ENCODE measurements around the gene ANKRD6. TPM values are rescaled to one million over a fixed set of nuclear protein-coding genes. Genes with fewer than 3 reads are reported as not detected.

ANKRD6 gene
- total RNA-seq, 4 donors from 2014 or later: 1.6 to 6.8 (median 2.9) TPM

GRCh38 chr6:89580997-89581666 is 148.2 kb downstream of the ANKRD6 start:
- ATAC-seq (no peak), DNase-seq (no peak)
- TF ChIP-seq POLR2A (IDR thresholded peaks at IDR 0.05): no peak
- TF ChIP-seq, protein P1, sequence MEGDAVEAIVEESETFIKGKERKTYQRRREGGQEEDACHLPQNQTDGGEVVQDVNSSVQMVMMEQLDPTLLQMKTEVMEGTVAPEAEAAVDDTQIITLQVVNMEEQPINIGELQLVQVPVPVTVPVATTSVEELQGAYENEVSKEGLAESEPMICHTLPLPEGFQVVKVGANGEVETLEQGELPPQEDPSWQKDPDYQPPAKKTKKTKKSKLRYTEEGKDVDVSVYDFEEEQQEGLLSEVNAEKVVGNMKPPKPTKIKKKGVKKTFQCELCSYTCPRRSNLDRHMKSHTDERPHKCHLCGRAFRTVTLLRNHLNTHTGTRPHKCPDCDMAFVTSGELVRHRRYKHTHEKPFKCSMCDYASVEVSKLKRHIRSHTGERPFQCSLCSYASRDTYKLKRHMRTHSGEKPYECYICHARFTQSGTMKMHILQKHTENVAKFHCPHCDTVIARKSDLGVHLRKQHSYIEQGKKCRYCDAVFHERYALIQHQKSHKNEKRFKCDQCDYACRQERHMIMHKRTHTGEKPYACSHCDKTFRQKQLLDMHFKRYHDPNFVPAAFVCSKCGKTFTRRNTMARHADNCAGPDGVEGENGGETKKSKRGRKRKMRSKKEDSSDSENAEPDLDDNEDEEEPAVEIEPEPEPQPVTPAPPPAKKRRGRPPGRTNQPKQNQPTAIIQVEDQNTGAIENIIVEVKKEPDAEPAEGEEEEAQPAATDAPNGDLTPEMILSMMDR (IDR thresholded peaks at IDR 0.05 in 4 of 5, conservative IDR thresholded peaks at IDR 0.05 in 1 of 5): no peak
- Histone ChIP-seq H3K27ac (no peak overlapping the region), H3K9me3 (no peaks in the 10 kb centered on the region), H3K4me1 (no peaks in the 10 kb centered on the region), H3K27me3 (no peaks in the 10 kb centered on the region), H3K4me3 (no peak overlapping the region), H3K36me3 (no peaks in the 10 kb centered on the region)
- intact Hi-C loops (cut with DNase I; ENCODE audit: low total_unique reads): no loop called here
- in situ Hi-C loops (cut with MboI; ENCODE audit: low sequenced_read_pairs in 4 of 4): no loop called here

GRCh38 chr6:89581689-89582088 is 148.7 kb downstream of the ANKRD6 start:
- no peaks in the 10 kb centered on the region for H3K4me1 ChIP-seq
- TF ChIP-seq, protein P1 (IDR thresholded peaks at IDR 0.05 in 4 of 5, conservative IDR thresholded peaks at IDR 0.05 in 1 of 5): no peak
- TF ChIP-seq POLR2A (IDR thresholded peaks at IDR 0.05): no peak
- no peaks in the 10 kb centered on the region for H3K36me3 ChIP-seq
- no peak overlapping the region for H3K4me3 ChIP-seq
- intact Hi-C loops (cut with DNase I; ENCODE audit: low total_unique reads) (no loop called here), in situ Hi-C loops (cut with MboI; ENCODE audit: low sequenced_read_pairs in 4 of 4) (no loop called here)
- no peaks in the 10 kb centered on the region for H3K27me3 ChIP-seq
- ATAC-seq: no peak
- H3K9me3 ChIP-seq: no peaks in the 10 kb centered on the region
- H3K27ac ChIP-seq: no peak overlapping the region
- no peak for DNase-seq

DNA sequence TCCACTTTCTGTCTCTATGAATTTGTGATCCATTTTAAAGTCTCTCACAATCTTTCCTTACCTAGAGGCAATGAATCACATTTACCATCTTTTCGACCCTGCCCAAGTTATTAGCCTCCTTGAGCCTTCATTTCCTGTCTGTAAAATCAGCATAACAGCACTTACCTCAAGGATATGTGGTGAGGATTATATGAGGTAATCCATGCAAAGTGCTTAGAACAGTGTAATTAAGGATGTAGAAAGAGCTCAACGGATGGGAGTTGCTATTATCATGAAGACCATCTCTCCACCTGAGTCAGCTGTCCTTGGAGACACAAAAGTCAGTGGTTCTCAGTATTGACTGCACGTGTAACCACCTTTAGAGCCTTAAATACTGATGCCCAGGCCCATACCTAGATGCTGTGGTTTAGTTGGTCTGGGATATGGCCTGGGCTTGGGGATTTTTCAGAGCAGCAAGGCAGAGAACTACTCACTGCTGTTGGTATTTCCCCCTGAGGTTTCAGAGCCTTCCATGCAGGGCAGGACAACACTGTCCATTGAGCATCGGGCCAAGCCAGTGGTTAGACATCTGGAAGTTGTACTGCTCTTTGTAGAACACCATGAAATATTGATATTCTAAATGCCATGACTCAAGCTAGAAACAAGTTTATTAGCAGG is 149.8 kb downstream of the ANKRD6 start:
- intact Hi-C loops (cut with DNase I; ENCODE audit: low total_unique reads) (no loop called here), in situ Hi-C loops (cut with MboI; ENCODE audit: low sequenced_read_pairs in 4 of 4) (no loop called here)
- Histone ChIP-seq H3K9me3 (no peaks in the 10 kb centered on the region), H3K4me3 (no peak overlapping the region), H3K36me3 (no peaks in the 10 kb centered on the region), H3K4me1 (no peaks in the 10 kb centered on the region), H3K27ac (no peak overlapping the region), H3K27me3 (no peaks in the 10 kb centered on the region)
- DNase-seq: no peak
- TF ChIP-seq POLR2A (IDR thresholded peaks at IDR 0.05): no peak
- TF ChIP-seq, protein P1 (IDR thresholded peaks at IDR 0.05 in 4 of 5, conservative IDR thresholded peaks at IDR 0.05 in 1 of 5): no peak
- ATAC-seq: no peak

- ATAC-seq: no peak
- in situ Hi-C loops (cut with MboI; ENCODE audit: low sequenced_read_pairs in 4 of 4): no loop called here
- no peaks in the 10 kb centered on the region for H3K27me3 ChIP-seq
- H3K4me1 ChIP-seq: no peaks in the 10 kb centered on the region
- no peaks in the 10 kb centered on the region for H3K36me3 ChIP-seq
- H3K4me3 ChIP-seq: no peak overlapping the region
- TF ChIP-seq, protein P1 (IDR thresholded peaks at IDR 0.05 in 4 of 5, conservative IDR thresholded peaks at IDR 0.05 in 1 of 5): no peak
- no peak for TF ChIP-seq POLR2A (IDR thresholded peaks at IDR 0.05)
- H3K9me3 ChIP-seq: no peaks in the 10 kb centered on the region
- intact Hi-C loops (cut with DNase I; ENCODE audit: low total_unique reads): no loop called here
- no peak for DNase-seq
- no peak overlapping the region for H3K27ac ChIP-seq
These were observed 150.6 kb downstream of the ANKRD6 start for GRCh38 chr6:89583559-89583958.
